Adipocyte (in vitro differentiated cells): ENCODE results near the gene HSPA2.
"Not testable (repeated sequence)": the region's sequence is repeated elsewhere in the genome, so short reads cannot be mapped to it uniquely, and the experiment has no call there.

Source experiments
- DNase-seq: peaks from one replicate; pipeline ENCODE4 v3.0.0-alpha.2; 2015; ENCODE audit warnings: low read depth
- H3K27me3 ChIP-seq: replicated peaks from 2 replicates; pipeline ENCODE4 v1.7.0; 2013; ENCODE audit warnings: mild to moderate bottlenecking, low read length, moderate library complexity; ENCODE audit not compliant: control insufficient read depth, insufficient read depth
- H3K36me3 ChIP-seq: 2 replicates; pipeline ENCODE4 v1.7.0; 2013; ENCODE audit warnings: low read length, mild to moderate bottlenecking, moderate library complexity; ENCODE audit not compliant: control insufficient read depth, insufficient read depth, severe bottlenecking
- H3K4me1 ChIP-seq: 2 replicates; pipeline ENCODE4 v1.7.0; 2013; ENCODE audit warnings: mild to moderate bottlenecking, low read length, moderate library complexity; ENCODE audit not compliant: control insufficient read depth, insufficient read depth
- H3K4me3 ChIP-seq: 2 replicates; pipeline ENCODE4 v1.7.0; 2013; ENCODE audit warnings: mild to moderate bottlenecking, low read length, moderate library complexity
- H3K9ac ChIP-seq: 2 replicates; pipeline ENCODE4 v1.7.0; 2013; ENCODE audit warnings: mild to moderate bottlenecking, low read length, moderate library complexity
- H3K9me3 ChIP-seq: 2 replicates; pipeline ENCODE4 v1.7.0; 2013; ENCODE audit warnings: mild to moderate bottlenecking, low read length, moderate library complexity; ENCODE audit not compliant: control insufficient read depth

Gene HSPA2

DNA sequence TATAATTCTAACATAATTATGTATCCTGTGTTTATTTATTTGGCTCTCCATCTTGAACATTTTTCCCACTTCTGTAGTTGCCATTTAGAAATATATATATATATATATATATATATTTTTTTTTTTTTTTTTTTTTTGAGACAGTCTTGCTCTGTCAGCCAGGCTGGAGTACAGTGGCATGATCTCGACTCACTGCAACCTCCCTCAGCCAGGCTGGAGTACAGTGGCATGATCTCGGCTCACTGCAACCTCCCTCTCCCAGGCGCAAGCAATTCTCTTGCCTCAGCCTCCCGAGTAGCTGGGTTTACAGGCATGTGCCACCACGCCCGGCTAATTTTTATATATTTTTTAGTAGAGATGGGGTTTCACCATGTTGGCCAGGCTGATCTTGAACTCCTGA is 22.9 kb upstream of the HSPA2 start:
- H3K36me3 ChIP-seq, result peaks cover 18% of the 10 kb centered on the region
- not testable (repeated sequence) for H3K9me3 ChIP-seq, H3K9ac ChIP-seq, H3K27me3 ChIP-seq, H3K4me3 ChIP-seq, DNase-seq
- H3K4me1 ChIP-seq, result peaks cover 16% of the 10 kb centered on the region

GRCh38 chr14:64518229-64518628 is 22.3 kb upstream of the HSPA2 start:
- Histone ChIP-seq H3K9me3 (no peaks in the 10 kb centered on the region), H3K27me3 (no peaks in the 10 kb centered on the region), H3K9ac (no peak overlapping the region), H3K36me3 (peaks cover 24% of the 10 kb centered on the region), H3K4me1 (peaks cover 16% of the 10 kb centered on the region), H3K4me3 (no peak overlapping the region)
- DNase-seq, result no peak

DNA sequence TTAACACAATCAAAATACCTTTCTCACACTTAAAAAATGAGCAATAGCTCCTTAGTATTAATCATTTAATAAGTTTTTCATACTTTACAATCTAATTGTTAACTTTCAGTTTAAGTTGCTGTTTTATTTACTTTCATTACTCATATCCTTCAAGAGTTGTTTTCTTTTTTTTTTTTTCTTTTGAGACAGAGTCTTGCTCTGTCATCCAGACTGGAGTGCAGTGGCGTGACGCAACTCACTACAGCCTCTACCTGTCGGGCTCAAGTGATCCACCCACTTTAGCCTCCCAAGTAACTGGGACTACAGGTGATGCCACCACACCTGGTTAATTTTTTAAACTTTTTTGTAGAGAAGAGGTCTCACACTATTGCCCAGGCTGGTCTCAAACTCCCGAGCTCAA is 19.8 kb upstream of the HSPA2 start:
- H3K4me3 ChIP-seq, result no peak overlapping the region
- no peak overlapping the region for H3K9ac ChIP-seq
- DNase-seq, result no peak
- peaks cover 42% of the 10 kb centered on the region for H3K36me3 ChIP-seq
- no peaks in the 10 kb centered on the region for H3K27me3 ChIP-seq
- peaks cover 2% of the 10 kb centered on the region for H3K4me1 ChIP-seq
- no peaks in the 10 kb centered on the region for H3K9me3 ChIP-seq

DNA sequence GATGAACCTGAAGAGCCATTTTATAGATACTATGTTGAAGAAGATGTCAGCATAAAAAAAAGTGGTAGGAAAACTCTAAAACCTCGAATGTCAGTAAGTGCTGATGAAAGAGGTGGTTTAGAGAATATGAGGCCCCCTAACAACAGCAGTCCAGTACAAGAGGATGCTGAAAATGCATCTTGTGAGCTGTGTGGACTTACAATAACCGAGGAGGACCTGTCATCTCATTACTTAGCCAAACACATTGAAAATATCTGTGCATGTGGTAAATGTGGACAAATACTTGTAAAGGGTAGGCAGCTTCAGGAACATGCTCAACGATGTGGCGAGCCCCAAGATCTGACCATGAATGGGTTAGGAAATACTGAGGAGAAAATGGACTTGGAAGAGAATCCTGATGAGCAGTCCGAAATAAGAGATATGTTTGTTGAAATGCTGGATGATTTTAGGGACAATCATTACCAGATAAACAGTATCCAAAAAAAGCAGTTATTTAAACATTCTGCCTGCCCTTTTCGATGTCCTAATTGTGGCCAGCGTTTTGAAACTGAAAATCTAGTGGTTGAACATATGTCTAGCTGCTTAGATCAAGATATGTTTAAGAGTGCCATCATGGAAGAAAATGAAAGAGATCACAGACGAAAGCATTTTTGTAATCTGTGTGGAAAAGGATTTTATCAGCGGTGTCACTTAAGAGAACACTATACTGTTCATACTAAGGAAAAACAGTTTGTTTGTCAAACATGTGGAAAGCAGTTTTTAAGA is 17.8 kb upstream of the HSPA2 start:
- no peak for DNase-seq
- Histone ChIP-seq H3K4me3 (no peak overlapping the region), H3K9ac (no peak overlapping the region), H3K9me3 (no peaks in the 10 kb centered on the region), H3K27me3 (no peaks in the 10 kb centered on the region), H3K4me1 (peaks cover 2% of the 10 kb centered on the region), H3K36me3 (peaks cover 53% of the 10 kb centered on the region)

DNA sequence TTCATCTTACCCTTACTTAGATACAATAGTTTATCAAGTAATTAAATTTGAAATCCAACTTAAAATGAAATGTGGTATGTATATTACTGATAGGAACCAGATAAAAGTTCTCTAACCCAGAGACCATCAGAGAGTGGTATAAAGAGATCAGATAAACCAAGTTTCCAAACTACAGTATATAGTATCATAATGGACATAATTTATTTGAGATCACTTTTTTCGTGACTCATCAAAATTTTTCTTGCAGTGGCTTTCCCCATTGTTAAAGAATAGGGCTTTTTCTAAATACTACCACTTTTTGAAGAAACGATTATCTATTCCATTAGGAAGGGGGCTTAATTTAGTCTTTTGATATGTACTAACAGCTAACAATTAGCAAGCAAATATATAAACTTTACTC is 15.2 kb upstream of the HSPA2 start:
- H3K9me3 ChIP-seq, result no peaks in the 10 kb centered on the region
- no peak for DNase-seq
- H3K27me3 ChIP-seq, result no peaks in the 10 kb centered on the region
- H3K36me3 ChIP-seq, result peaks cover 66% of the 10 kb centered on the region
- H3K4me3 ChIP-seq, result no peak overlapping the region
- H3K9ac ChIP-seq, result no peak overlapping the region
- H3K4me1 ChIP-seq, result peaks cover 2% of the 10 kb centered on the region

- Histone ChIP-seq H3K36me3 (peaks cover 16% of the 10 kb centered on the region), H3K4me1 (peaks cover 5% of the 10 kb centered on the region), H3K4me3 (no peak overlapping the region), H3K9me3 (no peaks in the 10 kb centered on the region), H3K27me3 (no peaks in the 10 kb centered on the region), H3K9ac (no peak overlapping the region)
- no peak for DNase-seq
Observed at GRCh38 chr14:64531567-64531966, 9.0 kb upstream of the HSPA2 start.

- Histone ChIP-seq H3K9ac (peak overlapping the region; percentile 63), H3K9me3 (peaks cover 8% of the 10 kb centered on the region), H3K4me3 (peak overlapping the region; percentile 45), H3K27me3 (no peaks in the 10 kb centered on the region), H3K4me1 (peaks cover 29% of the 10 kb centered on the region), H3K36me3 (no peaks in the 10 kb centered on the region)
- DNase-seq, result peak; percentile 66
Observed at GRCh38 chr14:64536488-64537245, 3.9 kb upstream of the HSPA2 start.

- DNase-seq, result no peak
- H3K27me3 ChIP-seq, result no peaks in the 10 kb centered on the region
- no peaks in the 10 kb centered on the region for H3K36me3 ChIP-seq
- peaks cover 31% of the 10 kb centered on the region for H3K4me1 ChIP-seq
- peak overlapping the region; percentile 77 for H3K4me3 ChIP-seq
- no peak overlapping the region for H3K9ac ChIP-seq
- H3K9me3 ChIP-seq, result peaks cover 10% of the 10 kb centered on the region
Observed at GRCh38 chr14:64541261-64541971, 875 bp downstream of the HSPA2 start.

DNA sequence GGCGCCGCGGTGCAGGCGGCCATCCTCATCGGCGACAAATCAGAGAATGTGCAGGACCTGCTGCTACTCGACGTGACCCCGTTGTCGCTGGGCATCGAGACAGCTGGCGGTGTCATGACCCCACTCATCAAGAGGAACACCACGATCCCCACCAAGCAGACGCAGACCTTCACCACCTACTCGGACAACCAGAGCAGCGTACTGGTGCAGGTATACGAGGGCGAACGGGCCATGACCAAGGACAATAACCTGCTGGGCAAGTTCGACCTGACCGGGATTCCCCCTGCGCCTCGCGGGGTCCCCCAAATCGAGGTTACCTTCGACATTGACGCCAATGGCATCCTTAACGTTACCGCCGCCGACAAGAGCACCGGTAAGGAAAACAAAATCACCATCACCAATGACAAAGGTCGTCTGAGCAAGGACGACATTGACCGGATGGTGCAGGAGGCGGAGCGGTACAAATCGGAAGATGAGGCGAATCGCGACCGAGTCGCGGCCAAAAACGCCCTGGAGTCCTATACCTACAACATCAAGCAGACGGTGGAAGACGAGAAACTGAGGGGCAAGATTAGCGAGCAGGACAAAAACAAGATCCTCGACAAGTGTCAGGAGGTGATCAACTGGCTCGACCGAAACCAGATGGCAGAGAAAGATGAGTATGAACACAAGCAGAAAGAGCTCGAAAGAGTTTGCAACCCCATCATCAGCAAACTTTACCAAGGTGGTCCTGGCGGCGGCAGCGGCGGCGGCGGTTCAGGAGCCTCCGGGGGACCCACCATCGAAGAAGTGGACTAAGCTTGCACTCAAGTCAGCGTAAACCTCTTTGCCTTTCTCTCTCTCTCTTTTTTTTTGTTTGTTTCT is 1.7 kb downstream of the HSPA2 start:
- Histone ChIP-seq H3K9me3 (peaks cover 10% of the 10 kb centered on the region), H3K27me3 (no peaks in the 10 kb centered on the region), H3K36me3 (no peaks in the 10 kb centered on the region), H3K4me3 (peak overlapping the region; percentile 77), H3K4me1 (peaks cover 23% of the 10 kb centered on the region), H3K9ac (no peak overlapping the region)
- DNase-seq, result no peak

- Histone ChIP-seq H3K36me3 (no peaks in the 10 kb centered on the region), H3K4me3 (peak overlapping the region; percentile 77), H3K9ac (no peak overlapping the region), H3K9me3 (peaks cover 10% of the 10 kb centered on the region), H3K27me3 (no peaks in the 10 kb centered on the region), H3K4me1 (peaks cover 20% of the 10 kb centered on the region)
- DNase-seq, result no peak
Observed at GRCh38 chr14:64542836-64543201, 2.3 kb downstream of the HSPA2 start.
